ENCODE data around the gene AMBP.

Gene AMBP

GRCh38 chr9:114072184-114073140, 5.6 kb downstream of the AMBP start:
- no peak for DNase-seq

DNA sequence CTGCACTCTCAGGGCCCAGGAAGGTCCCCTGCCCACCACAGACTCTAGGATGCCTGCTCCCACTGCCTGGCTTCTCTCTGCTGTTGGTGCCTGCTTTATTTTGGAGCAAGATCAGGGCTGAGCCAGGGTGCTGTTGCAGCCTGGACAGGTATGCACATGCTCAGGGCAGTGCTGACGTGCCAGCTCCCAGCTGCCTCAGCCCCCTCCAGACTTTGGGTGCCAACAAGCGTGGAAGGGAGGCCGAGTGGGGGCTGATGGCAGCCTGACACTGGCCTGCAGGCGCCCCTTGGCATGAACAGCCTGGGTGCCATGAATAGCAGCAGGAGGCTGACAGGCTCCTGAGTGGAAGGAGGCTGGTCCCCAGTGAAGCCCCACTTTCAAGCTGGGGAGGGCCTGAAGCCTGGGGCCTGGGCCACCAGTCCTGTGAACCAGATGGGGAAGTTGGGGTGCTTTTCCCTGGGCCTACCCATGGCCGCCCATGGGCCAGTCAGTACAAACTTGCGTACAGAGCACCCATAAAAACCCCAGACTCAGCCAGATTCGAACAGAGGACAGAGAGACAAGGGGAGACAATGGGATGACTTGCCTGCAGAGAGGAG, 6.8 kb downstream of the AMBP start:
- DNase-seq: no peak

DNA sequence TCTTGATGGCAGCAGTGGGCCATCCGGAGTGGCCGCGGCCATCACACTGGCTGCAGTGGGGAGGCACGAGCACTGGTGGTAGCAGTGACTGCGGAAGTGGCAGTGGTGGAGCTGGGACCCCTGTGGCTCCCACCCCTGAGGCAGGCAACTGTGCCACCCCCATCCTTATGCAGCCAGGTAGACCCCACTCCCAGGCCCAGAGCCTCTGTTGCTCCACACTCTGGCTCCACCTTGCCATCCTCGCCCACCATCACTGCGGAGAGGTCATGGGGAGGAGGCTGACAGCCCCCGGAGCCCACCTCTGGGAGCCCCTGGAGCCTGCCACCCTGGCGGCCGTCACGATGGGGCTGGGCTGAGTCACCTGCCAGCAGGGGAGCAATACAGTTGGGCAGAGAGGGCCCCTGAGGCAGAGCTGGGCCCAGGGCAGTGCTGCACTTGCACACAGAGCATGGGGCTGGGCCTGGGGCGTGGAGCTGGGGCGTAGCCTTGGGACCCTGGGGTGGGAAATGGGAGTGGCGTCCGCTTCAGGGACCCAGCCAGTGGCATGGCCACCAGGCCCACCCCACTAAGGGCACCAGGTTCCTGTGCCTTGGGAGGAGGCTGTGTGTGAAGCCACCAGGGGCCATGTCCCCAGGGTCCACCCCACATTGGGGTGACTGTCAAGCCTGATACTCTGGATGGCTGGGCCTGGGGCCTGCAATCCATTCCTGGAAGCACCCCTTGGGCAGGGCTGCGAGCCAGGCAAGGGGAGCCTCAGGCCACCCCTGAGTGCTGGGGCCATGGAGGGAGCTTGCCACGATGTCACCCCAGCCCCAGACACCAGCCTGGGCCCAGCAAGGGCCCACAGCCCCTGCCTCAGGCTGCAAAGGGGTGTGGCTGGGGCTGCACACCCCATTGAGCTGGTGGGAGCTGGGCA, 7.7 kb downstream of the AMBP start:
- DNase-seq: no peak

DNA sequence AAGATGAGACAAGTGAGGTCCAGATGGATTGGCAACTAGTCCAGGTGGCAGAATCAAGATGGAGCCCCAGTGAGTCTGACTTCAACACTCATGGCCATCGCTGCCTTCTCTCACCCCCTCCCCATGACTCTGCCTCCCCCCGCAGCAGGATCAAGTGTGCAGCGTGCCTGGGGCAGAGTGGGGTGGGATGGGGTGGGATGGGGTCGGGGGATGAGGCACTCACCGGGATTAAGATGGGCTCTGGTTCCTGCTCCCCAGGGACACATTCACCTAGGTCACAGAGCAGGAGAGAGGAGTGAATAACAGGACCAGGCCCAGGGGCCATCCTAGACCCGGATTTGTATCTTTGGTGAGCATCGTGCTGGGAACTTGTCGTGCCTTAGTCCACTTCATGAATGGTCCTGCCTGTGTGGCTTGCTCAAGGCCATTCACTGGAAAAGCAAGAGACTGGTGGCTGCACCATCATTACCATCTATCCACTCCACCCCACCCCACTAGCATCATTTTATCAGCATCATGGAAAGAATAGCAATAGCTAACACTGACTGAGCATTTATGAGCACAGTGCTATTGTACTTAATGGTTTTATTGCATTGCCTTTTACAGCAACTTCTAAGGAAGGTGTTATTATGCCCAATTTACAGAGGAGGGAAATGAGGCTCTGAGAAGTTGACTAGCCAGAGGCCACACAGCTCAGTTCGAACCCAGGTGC, 8.5 kb downstream of the AMBP start:
- DNase-seq: no peak

- no peak for DNase-seq
Observed at GRCh38 chr9:114065304-114065703, 12.8 kb downstream of the AMBP start.

DNA sequence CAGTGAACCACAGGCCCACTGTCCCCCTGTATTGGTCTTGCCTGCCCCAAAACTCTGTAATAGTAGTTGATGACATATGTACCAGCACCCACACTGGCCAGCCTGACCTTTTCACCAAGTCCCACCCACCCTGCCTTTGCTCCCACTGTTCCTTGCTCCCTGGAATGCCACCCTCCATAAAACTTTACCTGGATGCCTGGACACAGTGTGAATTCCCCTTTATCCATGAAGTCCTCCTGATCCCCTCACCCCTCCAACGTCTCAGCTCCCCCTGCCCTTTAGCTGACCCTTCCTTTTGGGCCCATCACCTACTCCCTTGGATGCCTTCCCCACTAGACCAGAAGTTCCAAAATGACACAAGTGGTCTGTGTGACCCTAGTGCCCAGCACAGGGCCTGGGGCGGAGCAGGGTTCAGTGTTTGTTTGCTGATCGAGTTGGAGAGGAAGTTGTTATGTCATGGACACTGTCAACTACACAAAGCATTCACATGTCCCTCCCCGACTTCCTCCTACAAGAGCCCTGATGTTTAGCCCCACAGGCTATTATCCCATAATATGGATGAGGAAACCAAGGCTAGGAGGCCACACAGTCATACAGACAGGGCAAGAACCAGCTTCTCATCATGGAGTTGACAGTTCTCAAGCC, 16.1 kb downstream of the AMBP start:
- DNase-seq: no peak

- DNase-seq: no peak
Observed at GRCh38 chr9:114061292-114061691, 16.8 kb downstream of the AMBP start.

GRCh38 chr9:114060711-114061110, 17.4 kb downstream of the AMBP start:
- DNase-seq: no peak

DNA sequence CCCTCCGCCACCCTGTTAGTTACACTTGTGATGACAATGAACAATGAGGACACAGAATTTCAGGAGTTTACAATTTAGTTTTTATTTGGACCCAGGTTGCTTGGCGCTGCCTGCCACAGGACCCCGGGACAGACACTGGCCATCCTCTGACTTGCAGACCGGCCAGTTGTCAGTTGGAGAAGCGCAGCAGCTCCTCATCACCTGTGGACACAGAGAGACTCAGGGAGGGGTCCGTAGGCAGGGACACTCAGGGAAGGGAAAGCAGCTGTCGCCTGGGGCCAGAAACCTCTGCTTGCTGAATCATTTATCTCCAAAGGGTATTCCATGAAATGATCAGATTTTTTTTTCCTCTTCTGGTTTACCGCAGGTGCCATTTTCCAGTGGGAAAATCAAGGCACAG, 18.0 kb downstream of the AMBP start:
- no peak for DNase-seq

DNA sequence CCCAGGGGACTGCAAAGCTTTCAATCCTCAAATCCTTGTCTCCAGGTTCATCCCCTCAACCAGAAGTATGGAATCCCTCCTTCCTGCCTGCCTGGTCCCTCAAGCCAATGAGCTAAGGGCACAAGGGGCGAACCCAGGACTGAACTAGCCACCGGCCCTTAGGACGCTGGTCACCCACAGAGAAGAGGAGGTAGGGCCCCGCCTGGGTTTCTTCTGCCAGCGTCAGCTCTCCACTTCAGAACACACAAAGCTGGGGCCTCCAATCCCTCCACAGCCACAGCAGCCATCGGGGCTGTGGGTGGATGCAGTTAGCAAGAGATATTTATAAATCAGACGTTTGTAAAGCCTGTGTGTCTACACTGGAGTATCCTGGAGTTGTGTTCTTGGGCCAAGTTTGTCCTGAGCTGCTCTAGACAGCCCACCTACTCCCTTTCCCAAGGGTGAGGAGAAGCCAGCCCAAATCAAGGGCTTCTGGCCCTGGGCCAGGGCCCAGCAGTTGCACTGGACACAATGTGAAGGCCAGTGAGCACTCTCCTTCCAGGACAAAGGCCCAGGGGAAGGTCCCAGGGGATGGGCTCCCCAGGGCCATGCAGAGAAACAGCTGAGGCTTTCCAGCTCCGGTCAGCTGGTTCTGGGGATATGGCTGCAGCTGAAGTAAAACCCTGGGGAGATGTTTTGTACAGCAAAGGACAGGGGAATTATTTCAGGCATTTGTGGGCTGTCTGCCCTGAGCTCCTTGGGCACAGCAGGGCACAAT, 18.9 kb downstream of the AMBP start:
- no peak for DNase-seq

DNA sequence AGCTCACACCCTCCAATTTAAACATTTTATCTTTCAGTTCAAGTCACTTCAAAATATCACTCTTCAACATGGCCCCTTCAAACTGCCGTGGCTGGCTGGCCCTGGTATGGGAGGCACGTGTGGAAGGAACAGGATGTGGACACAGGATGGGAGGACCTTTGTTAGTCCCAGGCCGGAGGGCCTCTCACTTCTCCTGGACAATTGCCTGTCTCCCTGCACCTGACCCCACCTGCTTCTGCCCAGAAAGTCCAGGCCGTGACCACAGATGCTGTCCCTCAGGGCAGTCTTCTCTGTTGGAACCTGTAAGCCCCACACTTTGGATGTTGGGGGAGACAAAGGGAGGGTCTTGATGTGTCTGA, 19.4 kb downstream of the AMBP start:
- no peak for DNase-seq

GRCh38 chr9:114057161-114057885, 20.8 kb downstream of the AMBP start:
- no peak for DNase-seq

- DNase-seq: no peak
Observed at GRCh38 chr9:114056527-114056926, 21.6 kb downstream of the AMBP start.

- no peak for DNase-seq
Observed at GRCh38 chr9:114055894-114056293, 22.2 kb downstream of the AMBP start.

DNA sequence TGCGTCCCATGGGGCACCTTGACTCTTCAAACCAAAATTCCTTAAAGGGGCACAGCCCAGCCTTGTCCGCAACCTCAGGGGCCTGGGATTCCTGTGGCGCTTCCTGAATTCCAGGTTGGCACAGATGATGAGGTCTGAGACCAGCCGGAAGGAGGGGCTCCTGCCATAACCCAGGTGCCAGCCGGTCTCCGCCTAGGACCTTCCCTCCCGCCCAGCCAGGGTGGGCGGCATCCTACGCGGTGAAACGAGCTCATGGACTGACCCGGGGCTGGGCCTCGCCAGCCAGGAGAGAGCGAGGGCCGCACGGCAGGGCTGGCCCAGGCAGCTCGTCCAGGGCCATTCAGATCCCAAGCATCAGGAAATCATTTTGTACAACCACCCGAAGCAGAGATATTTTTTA, 23.0 kb downstream of the AMBP start:
- DNase-seq: no peak

- DNase-seq: no peak
Observed at GRCh38 chr9:114054191-114054690, 23.9 kb downstream of the AMBP start.

DNA sequence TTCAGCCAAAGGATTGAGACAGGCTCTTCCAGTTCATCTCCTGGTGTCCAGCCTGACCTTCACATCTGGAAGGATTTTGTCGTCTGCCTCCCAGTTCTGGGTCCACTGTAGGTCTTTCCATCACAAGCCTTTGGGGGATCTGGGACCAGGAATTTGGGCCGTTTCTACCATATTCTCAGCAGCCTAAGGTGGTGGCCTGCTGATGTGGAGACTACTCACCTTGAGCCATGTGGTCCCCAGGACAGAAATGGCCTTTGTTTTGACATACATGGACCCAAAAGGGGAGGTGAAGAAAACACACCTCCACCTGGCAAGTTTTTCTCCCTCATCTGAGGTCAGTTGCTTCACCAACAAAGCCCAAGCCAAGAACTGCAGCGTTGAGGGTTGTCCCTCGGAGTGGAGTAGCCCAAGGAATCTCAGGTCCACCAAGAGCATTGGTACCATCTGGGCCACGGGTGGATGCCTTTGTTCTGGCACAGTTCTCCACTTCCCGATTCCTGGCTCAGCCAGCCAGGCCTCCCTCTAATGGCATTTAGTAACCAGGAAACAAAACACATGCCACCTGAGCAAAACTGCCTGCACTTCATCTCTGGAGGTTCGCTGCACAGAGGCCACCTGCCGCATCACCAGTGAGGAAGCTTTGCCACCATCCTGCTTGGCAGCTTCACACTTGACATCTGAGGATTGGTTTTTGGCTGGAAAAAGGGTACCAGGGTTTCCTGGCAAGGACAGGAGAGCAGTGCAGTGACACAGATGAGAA, 24.7 kb downstream of the AMBP start:
- DNase-seq: no peak

DNA sequence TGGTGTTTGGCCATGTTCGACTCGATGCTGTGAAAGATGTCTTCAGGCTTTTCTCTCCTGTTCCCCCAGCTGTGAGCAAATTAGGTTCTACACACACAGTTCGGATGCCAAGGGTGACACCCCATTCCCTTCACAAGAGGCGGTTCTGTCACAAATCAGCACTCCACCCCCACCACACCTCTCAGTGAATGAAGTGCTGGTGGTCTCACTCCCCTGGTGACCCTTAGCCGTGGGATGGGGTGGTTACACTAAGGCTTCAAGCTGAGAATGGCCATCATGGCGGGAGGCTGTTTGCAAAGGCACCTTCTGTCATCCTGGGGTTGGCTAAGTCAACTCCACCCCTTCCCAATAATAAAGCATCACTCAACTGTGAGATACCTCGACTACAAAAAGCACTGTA, 26.4 kb downstream of the AMBP start:
- no peak for DNase-seq

GRCh38 chr9:114051281-114051680, 26.8 kb downstream of the AMBP start:
- no peak for DNase-seq

DNA sequence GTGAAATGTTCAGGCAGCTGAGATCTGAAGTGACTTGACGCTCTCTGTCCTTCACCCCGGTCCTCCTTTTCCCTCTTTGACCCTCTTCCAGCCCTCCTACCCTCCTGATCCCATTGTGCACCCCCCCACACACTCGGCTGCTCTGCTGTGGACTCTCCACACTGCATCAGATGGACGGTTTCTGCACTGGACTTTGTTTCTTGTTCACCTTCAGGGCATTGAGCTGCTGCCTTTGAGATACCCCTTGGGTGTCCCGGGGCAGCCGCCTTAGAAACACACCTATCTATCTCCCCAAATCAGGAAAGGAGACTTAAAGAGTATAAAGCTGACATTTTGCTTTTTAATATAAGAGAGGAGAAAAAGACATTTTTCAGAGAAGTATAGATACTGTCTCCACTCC, 27.5 kb downstream of the AMBP start:
- no peak for DNase-seq

Data from fibroblast of skin of right biceps (primary cell).